Liver (tissue), 3 donors: ENCODE results near the gene JMJD1C.

Experiments
- RAD21 ChIP-seq, 2 donors: IDR thresholded peaks; 2 replicates each; pipeline ENCODE4 v1.6.1; 2016; ENCODE audit warnings: antibody characterized with exemption in 2 of 2, mild to moderate bottlenecking in 2 of 2
- SP1 ChIP-seq: IDR thresholded peaks from 2 replicates; pipeline ENCODE4 v1.6.1; 2018; ENCODE audit warnings: antibody characterized with exemption, mild to moderate bottlenecking
- TF ChIP-seq, protein P1 (sequence below): fragments of 150-350 bp; IDR thresholded peaks from 2 replicates; pipeline ENCODE4 v1.5.1; 2017; ENCODE audit warnings: improper control_type of control experiment, low read depth, low read length; ENCODE audit not compliant: missing input control
- TF ChIP-seq, protein P2 (sequence below): IDR thresholded peaks from 2 replicates; pipeline ENCODE4 v1.6.1; 2016; ENCODE audit warnings: antibody characterized with exemption
- TF ChIP-seq, protein P3 (sequence below): IDR thresholded peaks from 2 replicates; pipeline ENCODE4 v1.6.1; 2016; ENCODE audit warnings: antibody characterized with exemption
- donor health status: healthy.
- donor health status: healthy.

DNA sequence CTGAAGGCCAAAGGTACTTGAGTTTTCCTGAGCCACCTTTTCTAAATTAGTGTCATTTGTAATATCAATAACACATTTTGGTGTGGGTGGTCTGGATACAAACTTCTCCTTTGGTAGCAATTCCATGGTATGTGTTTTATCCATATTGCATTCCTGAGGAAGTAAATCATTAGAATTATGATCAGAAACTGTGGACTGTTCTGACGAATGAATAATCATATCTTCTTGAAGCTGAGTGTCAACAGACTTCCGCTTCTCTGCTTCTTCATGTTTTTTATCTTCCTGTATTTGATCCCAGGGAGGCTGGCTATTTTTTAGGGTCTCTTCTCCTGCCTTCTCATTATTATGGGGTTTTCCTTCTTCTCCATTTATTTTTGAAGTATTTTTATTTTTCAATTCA lies 251.2 kb downstream of the JMJD1C start:
- TF ChIP-seq, protein P1, sequence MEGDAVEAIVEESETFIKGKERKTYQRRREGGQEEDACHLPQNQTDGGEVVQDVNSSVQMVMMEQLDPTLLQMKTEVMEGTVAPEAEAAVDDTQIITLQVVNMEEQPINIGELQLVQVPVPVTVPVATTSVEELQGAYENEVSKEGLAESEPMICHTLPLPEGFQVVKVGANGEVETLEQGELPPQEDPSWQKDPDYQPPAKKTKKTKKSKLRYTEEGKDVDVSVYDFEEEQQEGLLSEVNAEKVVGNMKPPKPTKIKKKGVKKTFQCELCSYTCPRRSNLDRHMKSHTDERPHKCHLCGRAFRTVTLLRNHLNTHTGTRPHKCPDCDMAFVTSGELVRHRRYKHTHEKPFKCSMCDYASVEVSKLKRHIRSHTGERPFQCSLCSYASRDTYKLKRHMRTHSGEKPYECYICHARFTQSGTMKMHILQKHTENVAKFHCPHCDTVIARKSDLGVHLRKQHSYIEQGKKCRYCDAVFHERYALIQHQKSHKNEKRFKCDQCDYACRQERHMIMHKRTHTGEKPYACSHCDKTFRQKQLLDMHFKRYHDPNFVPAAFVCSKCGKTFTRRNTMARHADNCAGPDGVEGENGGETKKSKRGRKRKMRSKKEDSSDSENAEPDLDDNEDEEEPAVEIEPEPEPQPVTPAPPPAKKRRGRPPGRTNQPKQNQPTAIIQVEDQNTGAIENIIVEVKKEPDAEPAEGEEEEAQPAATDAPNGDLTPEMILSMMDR: no peak
- no peak for TF ChIP-seq SP1
- no peak for TF ChIP-seq RAD21 (IDR thresholded peaks at IDR 0.05)
- TF ChIP-seq, protein P2, sequence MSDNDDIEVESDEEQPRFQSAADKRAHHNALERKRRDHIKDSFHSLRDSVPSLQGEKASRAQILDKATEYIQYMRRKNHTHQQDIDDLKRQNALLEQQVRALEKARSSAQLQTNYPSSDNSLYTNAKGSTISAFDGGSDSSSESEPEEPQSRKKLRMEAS: no peak
- TF ChIP-seq, protein P3, sequence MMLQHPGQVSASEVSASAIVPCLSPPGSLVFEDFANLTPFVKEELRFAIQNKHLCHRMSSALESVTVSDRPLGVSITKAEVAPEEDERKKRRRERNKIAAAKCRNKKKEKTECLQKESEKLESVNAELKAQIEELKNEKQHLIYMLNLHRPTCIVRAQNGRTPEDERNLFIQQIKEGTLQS: no peak
